ENCODE measurements around the gene TGFBR3. TPM values are rescaled to one million over a fixed set of nuclear protein-coding genes. Genes with fewer than 3 reads are reported as not detected.

Gene TGFBR3
- total RNA-seq, 1 experiment from 2014 or later = not detected

DNA sequence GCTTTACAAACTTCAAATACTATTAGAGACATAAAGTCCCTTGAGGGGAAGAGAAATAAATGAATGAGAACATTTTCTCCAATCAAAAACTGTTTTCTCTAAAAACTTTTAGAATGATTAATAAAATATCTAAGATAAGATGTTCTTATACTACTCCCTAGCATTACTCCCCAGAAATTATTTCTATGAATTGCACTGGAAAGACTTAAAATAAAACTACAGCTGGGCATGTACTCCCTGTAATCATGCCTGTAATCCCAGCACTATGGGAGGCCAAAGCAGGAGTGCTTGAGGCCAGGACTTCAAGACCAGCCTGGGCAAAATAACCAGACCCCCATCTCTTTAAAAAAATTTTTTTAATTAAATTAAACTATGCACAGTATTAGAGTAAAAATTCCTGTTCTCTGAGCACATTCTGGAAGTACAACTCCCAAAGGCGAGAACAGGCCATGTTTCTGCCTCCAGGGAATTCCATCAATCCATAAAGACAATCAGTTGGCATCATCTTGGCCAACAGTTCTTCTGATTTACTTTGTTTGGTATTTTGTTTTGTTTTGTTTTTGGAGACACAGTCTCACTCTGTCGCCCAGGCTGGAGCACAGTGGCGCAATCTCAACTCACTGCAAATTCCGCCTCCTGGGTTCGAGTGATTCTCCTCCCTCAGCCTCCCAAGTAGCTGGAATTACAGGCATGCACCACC, 77.9 kb downstream of the TGFBR3 start:
- H3K79me2 ChIP-seq (ENCODE audit: low read length) = no peaks in the 10 kb centered on the region
- H4K20me1 ChIP-seq (ENCODE audit: insufficient read depth, low read depth, low read length) = no peaks in the 10 kb centered on the region
- no peaks in the 10 kb centered on the region for H3K27me3 ChIP-seq (ENCODE audit: low read length)
- DNase-seq = no peak
- H3K9me3 ChIP-seq (ENCODE audit: low read length) = no peaks in the 10 kb centered on the region
- no peak overlapping the region for H3K4me2 ChIP-seq (ENCODE audit: low read depth, low read length, poor library complexity, severe bottlenecking)
- peaks cover 3% of the 10 kb centered on the region; the same call in 1 of the 2 replicates for H3K4me1 ChIP-seq (ENCODE audit: low read length)
- H2AFZ ChIP-seq (ENCODE audit: low read length) = no peak overlapping the region
- H3K9me2 ChIP-seq (replicated peaks; ENCODE audit: insufficient read depth, low read length) = no peaks in the 10 kb centered on the region
- H3K36me3 ChIP-seq (ENCODE audit: insufficient read depth, low read length) = no peaks in the 10 kb centered on the region
- H3K9ac ChIP-seq (ENCODE audit: low read length) = no peak overlapping the region
- no peak overlapping the region for H3K4me3 ChIP-seq (ENCODE audit: low read length)
- H3K27ac ChIP-seq (ENCODE audit: low read length) = no peak overlapping the region

DNA sequence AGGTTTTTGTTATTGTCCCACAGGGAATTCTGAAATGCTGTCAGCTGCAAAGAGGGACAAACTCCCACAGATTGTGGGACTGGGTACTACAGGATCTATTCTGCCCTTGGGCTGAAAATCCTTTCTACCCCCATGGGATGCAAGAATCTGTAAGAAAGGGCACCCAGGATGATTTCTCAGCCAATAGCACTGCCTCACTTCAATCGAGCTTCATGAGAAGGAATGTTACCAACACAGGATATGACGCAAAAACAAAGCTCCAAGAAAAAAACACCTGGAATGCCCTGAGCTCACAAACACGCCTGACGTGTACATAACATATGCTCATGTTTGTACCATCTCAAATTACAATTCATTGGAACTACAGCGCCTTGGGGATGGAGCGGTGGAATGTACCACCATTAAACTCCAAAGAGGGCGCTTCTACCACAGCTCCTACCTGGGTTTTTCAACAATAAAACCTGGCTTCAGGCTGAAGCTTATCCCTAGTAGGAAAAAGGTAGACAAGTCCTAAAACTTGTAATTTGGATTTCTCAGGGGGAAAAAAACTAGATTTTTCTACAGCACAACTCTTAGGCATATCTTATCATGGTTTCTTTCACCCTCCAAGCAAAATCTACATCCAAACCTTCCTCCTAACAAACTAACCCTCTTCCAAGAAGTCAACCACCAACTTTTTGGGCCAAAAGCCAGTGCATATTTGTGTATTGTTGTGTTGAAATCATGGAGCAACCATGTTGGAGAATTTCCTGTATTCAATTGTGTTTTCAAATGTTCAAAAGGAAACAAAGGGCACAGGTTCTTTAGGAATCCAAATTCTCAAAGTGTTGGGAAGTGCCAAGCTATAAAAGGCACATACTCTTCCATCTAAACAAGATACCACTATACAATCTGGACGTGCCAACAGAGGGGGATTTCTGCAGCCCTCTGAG, 78.9 kb downstream of the TGFBR3 start:
- peaks cover 3% of the 10 kb centered on the region; the same call in 1 of the 2 replicates for H3K4me1 ChIP-seq (ENCODE audit: low read length)
- no peak overlapping the region for H3K9ac ChIP-seq (ENCODE audit: low read length)
- DNase-seq = no peak
- no peaks in the 10 kb centered on the region for H3K36me3 ChIP-seq (ENCODE audit: insufficient read depth, low read length)
- no peaks in the 10 kb centered on the region for H4K20me1 ChIP-seq (ENCODE audit: insufficient read depth, low read depth, low read length)
- no peaks in the 10 kb centered on the region for H3K9me2 ChIP-seq (replicated peaks; ENCODE audit: insufficient read depth, low read length)
- H3K79me2 ChIP-seq (ENCODE audit: low read length) = no peaks in the 10 kb centered on the region
- no peaks in the 10 kb centered on the region for H3K27me3 ChIP-seq (ENCODE audit: low read length)
- no peak overlapping the region for H3K27ac ChIP-seq (ENCODE audit: low read length)
- no peaks in the 10 kb centered on the region for H3K9me3 ChIP-seq (ENCODE audit: low read length)
- no peak overlapping the region for H2AFZ ChIP-seq (ENCODE audit: low read length)
- no peak overlapping the region for H3K4me3 ChIP-seq (ENCODE audit: low read length)
- H3K4me2 ChIP-seq (ENCODE audit: low read depth, low read length, poor library complexity, severe bottlenecking) = no peak overlapping the region

DNA sequence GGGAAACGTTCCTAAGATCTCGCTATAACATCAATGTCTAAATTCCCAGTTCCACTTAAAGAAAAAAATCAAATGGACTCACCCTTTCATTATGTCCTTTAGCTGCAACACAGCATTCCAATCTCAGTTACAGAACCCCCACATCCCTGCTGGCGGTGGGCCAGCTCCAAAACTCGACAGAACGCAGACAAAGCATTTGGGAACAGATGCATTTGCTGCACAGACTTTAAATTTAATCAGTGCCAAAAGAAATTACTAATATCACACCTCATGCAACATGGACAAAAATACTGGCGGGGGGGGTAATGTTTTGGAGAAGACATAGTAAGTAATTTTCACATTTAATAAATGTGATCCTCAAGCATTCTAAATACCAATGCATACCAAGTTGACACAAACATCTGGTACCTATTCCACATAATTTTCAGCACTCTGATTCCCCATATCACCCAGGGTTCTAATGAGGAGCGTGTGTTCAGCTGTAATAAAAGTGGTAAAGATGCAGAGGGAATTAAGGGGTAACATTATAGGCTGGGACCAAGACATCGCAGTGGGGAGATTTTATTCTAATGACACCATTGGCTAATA, 79.7 kb downstream of the TGFBR3 start:
- no peak overlapping the region for H3K9ac ChIP-seq (ENCODE audit: low read length)
- H3K4me3 ChIP-seq (ENCODE audit: low read length) = no peak overlapping the region
- H3K9me2 ChIP-seq (replicated peaks; ENCODE audit: insufficient read depth, low read length) = no peaks in the 10 kb centered on the region
- H3K79me2 ChIP-seq (ENCODE audit: low read length) = no peaks in the 10 kb centered on the region
- H4K20me1 ChIP-seq (ENCODE audit: insufficient read depth, low read depth, low read length) = no peaks in the 10 kb centered on the region
- H3K36me3 ChIP-seq (ENCODE audit: insufficient read depth, low read length) = no peaks in the 10 kb centered on the region
- no peaks in the 10 kb centered on the region for H3K9me3 ChIP-seq (ENCODE audit: low read length)
- no peak overlapping the region for H2AFZ ChIP-seq (ENCODE audit: low read length)
- no peak for DNase-seq
- H3K27me3 ChIP-seq (ENCODE audit: low read length) = no peaks in the 10 kb centered on the region
- H3K4me2 ChIP-seq (ENCODE audit: low read depth, low read length, poor library complexity, severe bottlenecking) = no peak overlapping the region
- H3K4me1 ChIP-seq (ENCODE audit: low read length) = peaks cover 3% of the 10 kb centered on the region; the same call in 1 of the 2 replicates
- H3K27ac ChIP-seq (ENCODE audit: low read length) = no peak overlapping the region

GRCh38 chr1:91805311-91805801, 80.6 kb downstream of the TGFBR3 start:
- H3K9ac ChIP-seq (ENCODE audit: low read length) = no peak overlapping the region
- H3K4me1 ChIP-seq (ENCODE audit: low read length) = peaks cover 3% of the 10 kb centered on the region; the same call in 1 of the 2 replicates
- no peak for DNase-seq

DNA sequence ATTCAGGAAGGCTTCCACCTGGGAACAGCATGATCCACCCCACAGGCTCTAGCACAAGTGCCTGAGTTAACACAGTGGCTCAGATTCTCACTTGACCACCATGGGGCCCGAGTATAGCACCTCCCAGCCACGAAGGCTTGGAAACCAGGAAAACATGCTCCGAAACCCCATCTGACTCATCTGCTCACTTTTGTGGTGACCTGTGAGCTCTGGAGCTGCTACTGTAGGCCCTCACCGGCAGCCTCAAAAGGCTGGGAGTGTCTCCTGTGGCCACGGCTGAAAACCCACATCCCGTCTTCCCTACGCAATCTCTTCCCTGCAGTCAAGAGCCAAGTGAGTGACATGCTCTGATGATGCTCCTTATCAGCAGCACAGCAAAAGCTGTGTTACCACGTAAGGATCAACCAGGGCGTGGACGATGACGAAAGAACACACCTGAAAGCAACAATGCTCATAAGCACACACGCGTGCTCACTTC, 81.4 kb downstream of the TGFBR3 start:
- Histone ChIP-seq H2AFZ (ENCODE audit: low read length) (no peak overlapping the region), H3K4me2 (ENCODE audit: low read depth, low read length, poor library complexity, severe bottlenecking) (no peak overlapping the region)

More at GRCh38 chr1:91805311-91805801, 80.6 kb downstream of the TGFBR3 start:
- Histone ChIP-seq H3K9me3 (ENCODE audit: low read length) (no peaks in the 10 kb centered on the region), H3K27me3 (ENCODE audit: low read length) (no peaks in the 10 kb centered on the region), H3K36me3 (ENCODE audit: insufficient read depth, low read length) (no peaks in the 10 kb centered on the region), H3K27ac (ENCODE audit: low read length) (no peak overlapping the region), H4K20me1 (ENCODE audit: insufficient read depth, low read depth, low read length) (no peaks in the 10 kb centered on the region), H3K9me2 (replicated peaks; ENCODE audit: insufficient read depth, low read length) (no peaks in the 10 kb centered on the region), H3K79me2 (ENCODE audit: low read length) (no peaks in the 10 kb centered on the region), H2AFZ (ENCODE audit: low read length) (no peak overlapping the region), H3K4me2 (ENCODE audit: low read depth, low read length, poor library complexity, severe bottlenecking) (no peak overlapping the region), H3K4me3 (ENCODE audit: low read length) (no peak overlapping the region)

DNA sequence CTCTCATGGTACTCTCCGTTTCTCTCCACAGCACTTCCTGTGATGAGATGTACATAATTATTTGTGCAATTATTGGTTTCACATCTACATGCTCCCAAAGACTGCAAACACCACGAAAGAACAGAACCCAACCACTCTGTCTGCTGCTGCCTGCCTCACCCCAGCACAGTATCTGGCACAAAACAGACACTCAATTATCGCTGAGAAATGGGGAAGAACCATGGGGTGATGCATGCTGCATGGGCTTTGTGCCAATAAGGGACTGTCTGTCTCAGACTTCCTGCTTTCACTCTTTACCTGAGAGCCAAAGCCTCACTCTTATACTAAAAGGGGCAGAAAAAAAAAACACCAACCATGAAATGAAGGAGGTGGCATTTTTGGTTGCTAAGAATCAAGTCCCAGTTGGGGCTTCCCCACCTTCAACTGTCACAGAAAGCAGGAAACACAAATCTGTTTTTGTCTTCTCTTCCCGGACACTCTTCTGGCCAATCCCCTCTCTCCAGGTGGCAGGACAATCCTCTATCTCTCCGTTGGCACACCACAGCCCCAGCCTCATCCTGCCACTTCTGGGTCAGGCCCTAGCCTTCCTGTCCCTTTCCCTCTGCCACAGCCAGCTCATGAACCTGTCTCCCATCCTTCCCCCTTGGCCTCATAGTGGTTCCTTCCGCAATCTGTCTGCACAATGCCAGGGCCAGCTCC, 82.0 kb downstream of the TGFBR3 start:
- no peaks in the 10 kb centered on the region for H3K36me3 ChIP-seq (ENCODE audit: insufficient read depth, low read length)
- H3K4me3 ChIP-seq (ENCODE audit: low read length) = no peak overlapping the region
- H3K4me1 ChIP-seq (ENCODE audit: low read length) = peaks cover 3% of the 10 kb centered on the region; the same call in 1 of the 2 replicates
- no peak overlapping the region for H3K9ac ChIP-seq (ENCODE audit: low read length)
- no peak overlapping the region for H2AFZ ChIP-seq (ENCODE audit: low read length)
- no peaks in the 10 kb centered on the region for H3K9me3 ChIP-seq (ENCODE audit: low read length)
- no peak overlapping the region for H3K4me2 ChIP-seq (ENCODE audit: low read depth, low read length, poor library complexity, severe bottlenecking)
- no peaks in the 10 kb centered on the region for H3K79me2 ChIP-seq (ENCODE audit: low read length)
- no peaks in the 10 kb centered on the region for H3K9me2 ChIP-seq (replicated peaks; ENCODE audit: insufficient read depth, low read length)
- no peak overlapping the region for H3K27ac ChIP-seq (ENCODE audit: low read length)
- peak; percentile 68 for DNase-seq
- no peaks in the 10 kb centered on the region for H3K27me3 ChIP-seq (ENCODE audit: low read length)
- H4K20me1 ChIP-seq (ENCODE audit: insufficient read depth, low read depth, low read length) = no peaks in the 10 kb centered on the region

More for the DNA sequence above, 81.4 kb downstream of the TGFBR3 start:
- H3K4me3 ChIP-seq (ENCODE audit: low read length) = no peak overlapping the region
- H3K4me1 ChIP-seq (ENCODE audit: low read length) = peaks cover 3% of the 10 kb centered on the region; the same call in 1 of the 2 replicates
- no peaks in the 10 kb centered on the region for H3K27me3 ChIP-seq (ENCODE audit: low read length)
- no peaks in the 10 kb centered on the region for H4K20me1 ChIP-seq (ENCODE audit: insufficient read depth, low read depth, low read length)
- no peaks in the 10 kb centered on the region for H3K9me3 ChIP-seq (ENCODE audit: low read length)
- DNase-seq = no peak
- H3K9ac ChIP-seq (ENCODE audit: low read length) = no peak overlapping the region
- no peaks in the 10 kb centered on the region for H3K9me2 ChIP-seq (replicated peaks; ENCODE audit: insufficient read depth, low read length)
- no peaks in the 10 kb centered on the region for H3K79me2 ChIP-seq (ENCODE audit: low read length)
- H3K36me3 ChIP-seq (ENCODE audit: insufficient read depth, low read length) = no peaks in the 10 kb centered on the region
- H3K27ac ChIP-seq (ENCODE audit: low read length) = no peak overlapping the region

DNA sequence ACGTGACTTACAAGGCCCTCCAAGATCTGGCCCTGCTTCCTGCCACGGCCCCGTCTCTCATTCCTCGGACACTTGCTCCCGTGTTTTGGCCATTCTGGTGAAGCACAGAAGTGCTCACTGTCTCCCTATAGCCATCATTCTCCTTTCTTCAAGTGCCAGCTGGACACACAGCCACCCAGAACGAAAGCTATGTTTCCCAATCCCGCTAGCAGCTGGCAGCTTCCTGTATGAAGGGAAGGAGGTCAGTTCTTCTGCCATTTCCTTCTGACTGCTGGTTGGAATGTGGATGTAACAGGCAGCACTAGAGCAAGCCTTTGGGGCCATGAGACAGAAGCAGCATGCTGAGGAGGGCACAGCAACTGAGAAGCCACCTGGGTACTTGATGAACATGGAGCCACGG, 82.8 kb downstream of the TGFBR3 start:
- Histone ChIP-seq H3K4me1 (ENCODE audit: low read length) (peaks cover 3% of the 10 kb centered on the region; the same call in 1 of the 2 replicates), H3K79me2 (ENCODE audit: low read length) (no peaks in the 10 kb centered on the region), H2AFZ (ENCODE audit: low read length) (no peak overlapping the region), H3K27ac (ENCODE audit: low read length) (no peak overlapping the region), H3K27me3 (ENCODE audit: low read length) (no peaks in the 10 kb centered on the region), H3K4me2 (ENCODE audit: low read depth, low read length, poor library complexity, severe bottlenecking) (no peak overlapping the region), H3K9ac (ENCODE audit: low read length) (no peak overlapping the region), H3K36me3 (ENCODE audit: insufficient read depth, low read length) (no peaks in the 10 kb centered on the region), H4K20me1 (ENCODE audit: insufficient read depth, low read depth, low read length) (no peaks in the 10 kb centered on the region), H3K9me3 (ENCODE audit: low read length) (no peaks in the 10 kb centered on the region), H3K4me3 (ENCODE audit: low read length) (no peak overlapping the region), H3K9me2 (replicated peaks; ENCODE audit: insufficient read depth, low read length) (no peaks in the 10 kb centered on the region)
- no peak for DNase-seq
